Esophagus squamous epithelium (tissue), 4 donors: Measurements from ENCODE around the gene TSPAN5.

Experiments used
- POLR2A ChIP-seq, 4 donors: fragments of 450-650 bp; IDR thresholded peaks; one replicate each; pipeline ENCODE4 v1.6.1; 2017; ENCODE audit warnings: antibody characterized with exemption in 4 of 4, mild to moderate bottlenecking in 4 of 4, moderate library complexity in 3 of 4
- TF ChIP-seq, protein P1 (sequence below), 6 experiments: fragments of 450-650 bp in 4 of 6; fragments of 200-600 bp in 2 of 6; sonication (generic) in 2 of 6; IDR thresholded peaks; one replicate each; pipeline ENCODE4 v1.5.1; 2016 to 2019; ENCODE audit warnings: antibody characterized with exemption in 6 of 6, mild to moderate bottlenecking in 4 of 6, moderate library complexity in 4 of 6

DNA sequence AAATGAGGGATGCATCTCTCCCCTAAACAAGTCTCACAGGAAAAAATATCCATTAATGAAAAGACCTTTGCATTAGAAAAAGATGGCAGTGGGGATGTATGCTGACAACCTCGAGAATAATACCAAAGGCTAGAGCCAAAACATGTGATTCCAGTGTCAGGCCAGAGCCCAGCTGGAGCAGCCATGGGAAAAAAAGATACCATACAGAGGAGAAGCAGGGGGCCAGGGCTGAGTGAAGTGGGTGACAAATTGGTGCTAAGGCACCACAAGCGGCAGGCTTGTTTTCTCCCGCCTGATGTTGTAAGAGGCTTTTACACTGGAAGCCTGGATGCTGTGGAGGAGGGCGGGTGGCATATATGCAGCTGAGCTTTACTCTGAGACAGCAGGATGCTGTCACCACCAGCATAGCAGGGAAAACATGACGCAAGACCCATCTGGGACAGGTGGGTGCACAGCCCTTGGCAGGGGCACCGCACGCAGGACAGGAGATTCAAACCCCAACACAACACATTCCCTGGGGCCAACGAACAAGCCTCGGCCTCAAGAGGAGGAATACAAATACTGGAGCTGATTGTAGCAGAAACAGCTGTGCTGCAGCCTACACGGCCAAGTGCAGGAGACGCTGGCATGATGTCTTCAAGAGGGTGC, 91.9 kb downstream of the TSPAN5 start:
- TF ChIP-seq, protein P1, sequence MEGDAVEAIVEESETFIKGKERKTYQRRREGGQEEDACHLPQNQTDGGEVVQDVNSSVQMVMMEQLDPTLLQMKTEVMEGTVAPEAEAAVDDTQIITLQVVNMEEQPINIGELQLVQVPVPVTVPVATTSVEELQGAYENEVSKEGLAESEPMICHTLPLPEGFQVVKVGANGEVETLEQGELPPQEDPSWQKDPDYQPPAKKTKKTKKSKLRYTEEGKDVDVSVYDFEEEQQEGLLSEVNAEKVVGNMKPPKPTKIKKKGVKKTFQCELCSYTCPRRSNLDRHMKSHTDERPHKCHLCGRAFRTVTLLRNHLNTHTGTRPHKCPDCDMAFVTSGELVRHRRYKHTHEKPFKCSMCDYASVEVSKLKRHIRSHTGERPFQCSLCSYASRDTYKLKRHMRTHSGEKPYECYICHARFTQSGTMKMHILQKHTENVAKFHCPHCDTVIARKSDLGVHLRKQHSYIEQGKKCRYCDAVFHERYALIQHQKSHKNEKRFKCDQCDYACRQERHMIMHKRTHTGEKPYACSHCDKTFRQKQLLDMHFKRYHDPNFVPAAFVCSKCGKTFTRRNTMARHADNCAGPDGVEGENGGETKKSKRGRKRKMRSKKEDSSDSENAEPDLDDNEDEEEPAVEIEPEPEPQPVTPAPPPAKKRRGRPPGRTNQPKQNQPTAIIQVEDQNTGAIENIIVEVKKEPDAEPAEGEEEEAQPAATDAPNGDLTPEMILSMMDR (IDR thresholded peaks at IDR 0.05): no peak
- no peak for TF ChIP-seq POLR2A (IDR thresholded peaks at IDR 0.05)
